Stimulated activated naive CD8-positive, alpha-beta T cell treated with anti-CD3 and anti-CD28 coated beads, Interleukin-15, Interleukin-2, amounts not matched to agents 100 ng/mL and 50 ng/mL, for 24 hours (primary cell): ENCODE results near the gene SH2D2A.
A peak's percentile ranks its signal among the peaks of the same experiment; 100 is the strongest.

Experiments used
- H3K27ac Mint-ChIP-seq: one replicate; pipeline ENCODE4 v1.8.0; 2021; ENCODE audit warnings: mild to moderate bottlenecking, mixed read lengths
- H3K27me3 Mint-ChIP-seq: one replicate; pipeline ENCODE4 v1.8.0; 2021; ENCODE audit warnings: mixed read lengths
- H3K36me3 Mint-ChIP-seq: one replicate; pipeline ENCODE4 v1.8.0; 2021; ENCODE audit warnings: low read depth, mixed read lengths
- H3K4me1 Mint-ChIP-seq: one replicate; pipeline ENCODE4 v1.8.0; 2021; ENCODE audit warnings: low read depth, mixed read lengths
- H3K4me3 Mint-ChIP-seq: one replicate; pipeline ENCODE4 v1.8.0; 2021; ENCODE audit warnings: mild to moderate bottlenecking, mixed read lengths
- H3K9me3 Mint-ChIP-seq: one replicate; pipeline ENCODE4 v1.8.0; 2021; ENCODE audit warnings: mixed read lengths

The SH2D2A gene

GRCh38 chr1:156821801-156822200 lies 5.2 kb upstream of the SH2D2A start:
- Mint-ChIP-seq H3K27me3 (no peaks in the 10 kb centered on the region), H3K4me1 (peaks cover 59% of the 10 kb centered on the region), H3K36me3 (peaks cover 13% of the 10 kb centered on the region), H3K4me3 (peak overlapping the region; percentile 30), H3K9me3 (peaks cover 12% of the 10 kb centered on the region), H3K27ac (peak overlapping the region; percentile 90)

DNA sequence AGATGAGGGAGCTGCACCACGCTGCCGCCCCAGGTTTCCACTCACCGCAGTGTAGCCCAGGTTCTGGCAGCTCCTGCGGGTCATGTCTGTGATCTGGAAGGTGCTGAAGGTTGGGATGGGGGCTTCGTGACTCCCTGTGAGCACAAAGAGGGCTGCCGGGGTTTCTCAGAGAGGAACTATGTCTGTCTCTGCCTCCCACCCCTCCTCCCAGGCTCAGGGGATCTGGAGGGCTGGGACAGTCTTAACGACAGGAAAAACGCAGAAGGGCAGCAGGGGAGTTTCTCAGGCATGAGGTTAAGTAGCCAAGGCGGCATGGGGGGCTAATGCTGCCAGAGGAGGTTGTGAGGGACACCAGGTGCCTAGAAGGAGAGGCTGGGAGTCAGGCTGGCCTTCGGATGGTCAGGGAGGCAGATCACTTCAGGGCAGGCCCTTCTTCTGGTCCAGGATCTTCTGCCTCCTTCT lies 656 bp downstream of the SH2D2A start:
- H3K4me3 Mint-ChIP-seq, result peak overlapping the region; percentile 87
- H3K36me3 Mint-ChIP-seq, result peaks cover 66% of the 10 kb centered on the region
- peaks cover 77% of the 10 kb centered on the region for H3K4me1 Mint-ChIP-seq
- H3K9me3 Mint-ChIP-seq, result peaks cover 6% of the 10 kb centered on the region
- H3K27ac Mint-ChIP-seq, result peak overlapping the region; percentile 100
- no peaks in the 10 kb centered on the region for H3K27me3 Mint-ChIP-seq

DNA sequence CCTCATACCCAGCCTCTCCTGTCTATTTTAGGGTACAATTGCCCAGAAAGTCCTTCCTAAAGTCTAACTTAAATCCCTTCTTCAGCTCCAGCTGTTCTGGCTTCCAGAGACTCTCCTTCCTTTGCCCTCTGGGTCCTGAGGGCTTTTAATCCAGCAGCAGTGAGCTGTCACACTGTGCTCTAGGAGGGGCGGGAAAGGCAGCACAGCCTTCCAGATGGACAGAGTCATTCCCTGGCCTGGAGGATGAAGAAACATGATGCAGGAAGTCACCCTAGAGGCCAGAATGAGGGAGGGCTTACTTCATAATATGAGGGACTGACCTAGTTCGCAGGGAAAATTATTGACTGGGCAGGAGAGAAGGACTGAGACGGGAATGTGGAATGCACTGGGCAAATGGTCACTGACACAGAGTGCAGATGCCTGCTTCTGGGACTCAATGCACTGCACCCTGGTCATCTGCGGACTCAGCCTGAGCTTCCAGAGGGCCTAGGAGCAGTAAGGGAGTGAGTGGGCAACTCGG lies 1.3 kb downstream of the SH2D2A start:
- H3K4me3 Mint-ChIP-seq, result peak overlapping the region; percentile 87
- H3K36me3 Mint-ChIP-seq, result peaks cover 63% of the 10 kb centered on the region
- H3K27me3 Mint-ChIP-seq, result no peaks in the 10 kb centered on the region
- no peaks in the 10 kb centered on the region for H3K9me3 Mint-ChIP-seq
- H3K4me1 Mint-ChIP-seq, result peaks cover 75% of the 10 kb centered on the region
- H3K27ac Mint-ChIP-seq, result peak overlapping the region; percentile 100

DNA sequence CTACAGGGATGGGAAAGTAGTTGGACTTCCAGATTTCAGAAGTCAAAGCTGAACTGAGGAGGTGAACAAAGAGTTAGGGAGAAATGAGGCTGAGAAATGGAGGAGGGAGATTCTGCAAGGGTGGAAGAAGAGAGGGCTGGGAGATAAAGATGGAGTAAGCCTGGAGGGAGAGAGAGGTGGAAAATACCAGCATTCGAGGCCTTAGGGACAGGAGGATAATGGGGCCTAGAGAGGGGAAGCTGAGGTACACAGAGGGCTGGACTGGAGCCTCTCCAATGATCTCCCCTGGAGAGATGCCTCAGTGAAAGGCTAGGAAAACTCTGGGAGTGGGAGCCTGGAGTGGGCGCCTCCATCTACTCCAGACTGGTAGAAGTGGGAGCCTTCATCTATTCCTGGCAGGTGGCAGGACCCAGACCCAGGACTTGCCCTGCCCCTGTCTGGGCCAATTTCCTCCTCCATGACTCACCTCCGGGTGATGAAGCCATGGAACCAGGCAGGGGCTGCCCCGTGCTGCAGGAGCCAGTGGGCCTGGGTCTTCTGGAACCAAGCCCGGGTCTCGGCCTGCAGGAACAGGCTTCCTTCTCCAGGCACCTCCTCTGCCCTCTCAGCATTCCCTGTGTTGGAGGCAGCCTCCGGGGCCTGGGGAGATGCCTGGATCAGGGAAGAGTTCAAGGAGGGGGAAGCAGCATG lies 1.9 kb downstream of the SH2D2A start:
- Mint-ChIP-seq H3K9me3 (no peaks in the 10 kb centered on the region), H3K27ac (peak overlapping the region; percentile 100), H3K4me1 (peaks cover 77% of the 10 kb centered on the region), H3K36me3 (peaks cover 70% of the 10 kb centered on the region), H3K27me3 (no peaks in the 10 kb centered on the region), H3K4me3 (peak overlapping the region; percentile 87)

- no peaks in the 10 kb centered on the region for H3K27me3 Mint-ChIP-seq
- peak overlapping the region; percentile 100 for H3K27ac Mint-ChIP-seq
- peak overlapping the region; percentile 87 for H3K4me3 Mint-ChIP-seq
- peaks cover 76% of the 10 kb centered on the region for H3K36me3 Mint-ChIP-seq
- no peaks in the 10 kb centered on the region for H3K9me3 Mint-ChIP-seq
- peaks cover 79% of the 10 kb centered on the region for H3K4me1 Mint-ChIP-seq
These were observed 2.7 kb downstream of the SH2D2A start for GRCh38 chr1:156813750-156814570.

- Mint-ChIP-seq H3K4me1 (peaks cover 81% of the 10 kb centered on the region), H3K4me3 (peak overlapping the region; percentile 87), H3K27ac (peak overlapping the region; percentile 100), H3K27me3 (no peaks in the 10 kb centered on the region), H3K9me3 (no peaks in the 10 kb centered on the region), H3K36me3 (peaks cover 80% of the 10 kb centered on the region)
These were observed 3.4 kb downstream of the SH2D2A start for GRCh38 chr1:156813298-156813697.

DNA sequence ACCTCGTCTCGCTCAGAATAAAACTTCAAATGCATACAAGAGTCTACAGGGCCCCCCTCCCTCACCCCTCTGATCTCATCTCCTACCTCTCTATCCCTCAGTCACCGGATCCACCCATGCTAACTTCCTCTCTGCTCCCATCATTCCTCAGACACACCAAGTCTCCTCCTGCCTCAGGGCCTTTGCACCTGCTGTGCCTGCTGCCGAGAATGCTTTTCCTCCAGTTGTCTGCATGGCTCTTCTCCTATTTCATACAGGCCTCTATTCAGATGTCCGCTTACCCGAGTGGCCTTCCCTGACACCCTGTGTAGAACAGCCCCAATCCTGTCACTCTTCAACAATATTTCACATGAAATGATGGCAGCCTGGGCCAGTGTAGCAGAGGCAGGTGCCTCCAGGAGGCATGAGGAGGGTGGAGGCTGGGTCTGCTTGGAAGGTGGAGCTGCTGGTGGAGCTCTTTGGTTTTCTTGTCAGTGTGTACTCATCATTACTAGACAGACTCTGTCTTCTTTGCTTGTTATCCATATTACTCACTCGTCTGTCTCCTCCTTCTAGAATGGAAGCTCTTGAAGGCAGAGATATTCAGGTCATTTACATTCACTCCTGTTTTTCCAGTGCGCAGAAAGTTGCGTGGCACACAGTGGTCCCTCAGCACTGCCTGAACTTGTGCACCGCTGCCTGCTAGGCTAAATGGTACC lies 4.2 kb downstream of the SH2D2A start:
- Mint-ChIP-seq H3K4me3 (peak overlapping the region; percentile 87), H3K9me3 (no peaks in the 10 kb centered on the region), H3K36me3 (peaks cover 87% of the 10 kb centered on the region), H3K4me1 (peaks cover 82% of the 10 kb centered on the region), H3K27ac (peak overlapping the region; percentile 100), H3K27me3 (no peaks in the 10 kb centered on the region)

DNA sequence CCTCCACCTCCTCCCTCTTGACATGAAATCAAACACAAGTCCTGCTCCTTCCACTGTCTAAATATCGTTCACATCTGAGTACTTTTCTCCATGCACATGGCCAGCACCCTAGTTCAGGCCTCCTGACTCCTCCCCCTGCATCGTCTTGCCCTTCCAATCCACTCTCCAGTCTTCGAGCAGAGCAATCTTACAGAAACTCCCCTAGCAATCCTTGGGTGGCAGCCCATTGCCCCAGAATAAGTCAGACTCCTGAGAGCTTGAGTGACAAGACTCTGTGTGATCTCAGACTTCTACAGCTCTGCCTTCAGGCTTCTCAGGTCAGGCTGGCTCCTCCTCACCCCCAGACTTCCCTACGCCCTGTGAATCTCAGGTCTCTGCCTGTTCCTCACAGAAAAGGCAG lies 5.5 kb downstream of the SH2D2A start:
- no peaks in the 10 kb centered on the region for H3K27me3 Mint-ChIP-seq
- peak overlapping the region; percentile 100 for H3K27ac Mint-ChIP-seq
- H3K4me3 Mint-ChIP-seq, result peak overlapping the region; percentile 87
- peaks cover 93% of the 10 kb centered on the region for H3K36me3 Mint-ChIP-seq
- peaks cover 81% of the 10 kb centered on the region for H3K4me1 Mint-ChIP-seq
- no peaks in the 10 kb centered on the region for H3K9me3 Mint-ChIP-seq

GRCh38 chr1:156809711-156810366 lies 6.8 kb downstream of the SH2D2A start:
- Mint-ChIP-seq H3K27me3 (no peaks in the 10 kb centered on the region), H3K4me3 (no peak overlapping the region), H3K9me3 (no peaks in the 10 kb centered on the region), H3K36me3 (peaks cover 84% of the 10 kb centered on the region), H3K4me1 (peaks cover 77% of the 10 kb centered on the region), H3K27ac (peak overlapping the region; percentile 62)

GRCh38 chr1:156809281-156809680 lies 7.4 kb downstream of the SH2D2A start:
- peaks cover 81% of the 10 kb centered on the region for H3K36me3 Mint-ChIP-seq
- peak overlapping the region; percentile 47 for H3K4me3 Mint-ChIP-seq
- peak overlapping the region; percentile 74 for H3K27ac Mint-ChIP-seq
- H3K9me3 Mint-ChIP-seq, result no peaks in the 10 kb centered on the region
- H3K27me3 Mint-ChIP-seq, result no peaks in the 10 kb centered on the region
- peaks cover 77% of the 10 kb centered on the region for H3K4me1 Mint-ChIP-seq

GRCh38 chr1:156808186-156809030 lies 8.2 kb downstream of the SH2D2A start:
- Mint-ChIP-seq H3K27me3 (no peaks in the 10 kb centered on the region), H3K27ac (peak overlapping the region; percentile 74), H3K4me3 (peak overlapping the region; percentile 47), H3K36me3 (peaks cover 76% of the 10 kb centered on the region), H3K9me3 (no peaks in the 10 kb centered on the region), H3K4me1 (peaks cover 74% of the 10 kb centered on the region)

DNA sequence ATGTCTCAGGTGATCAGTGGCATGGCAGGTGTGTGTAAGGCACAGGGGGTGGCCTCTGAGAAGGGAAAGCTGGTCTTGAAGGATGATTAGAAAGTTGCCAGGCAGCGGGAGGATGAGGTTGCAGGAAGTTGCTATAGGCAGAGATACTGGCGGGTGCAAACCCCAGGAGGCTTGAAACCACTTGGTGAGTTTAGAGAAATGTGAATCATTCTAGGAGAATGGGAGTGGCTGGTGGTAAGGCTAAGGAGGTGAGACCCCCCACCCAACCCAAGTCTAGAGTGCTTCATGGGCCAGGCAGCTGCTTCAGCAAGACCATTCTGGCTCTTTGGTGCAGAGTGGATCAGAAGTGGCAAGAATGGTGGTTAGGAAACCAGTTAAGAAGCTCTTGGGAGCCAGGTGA lies 9.0 kb downstream of the SH2D2A start:
- peaks cover 68% of the 10 kb centered on the region for H3K36me3 Mint-ChIP-seq

DNA sequence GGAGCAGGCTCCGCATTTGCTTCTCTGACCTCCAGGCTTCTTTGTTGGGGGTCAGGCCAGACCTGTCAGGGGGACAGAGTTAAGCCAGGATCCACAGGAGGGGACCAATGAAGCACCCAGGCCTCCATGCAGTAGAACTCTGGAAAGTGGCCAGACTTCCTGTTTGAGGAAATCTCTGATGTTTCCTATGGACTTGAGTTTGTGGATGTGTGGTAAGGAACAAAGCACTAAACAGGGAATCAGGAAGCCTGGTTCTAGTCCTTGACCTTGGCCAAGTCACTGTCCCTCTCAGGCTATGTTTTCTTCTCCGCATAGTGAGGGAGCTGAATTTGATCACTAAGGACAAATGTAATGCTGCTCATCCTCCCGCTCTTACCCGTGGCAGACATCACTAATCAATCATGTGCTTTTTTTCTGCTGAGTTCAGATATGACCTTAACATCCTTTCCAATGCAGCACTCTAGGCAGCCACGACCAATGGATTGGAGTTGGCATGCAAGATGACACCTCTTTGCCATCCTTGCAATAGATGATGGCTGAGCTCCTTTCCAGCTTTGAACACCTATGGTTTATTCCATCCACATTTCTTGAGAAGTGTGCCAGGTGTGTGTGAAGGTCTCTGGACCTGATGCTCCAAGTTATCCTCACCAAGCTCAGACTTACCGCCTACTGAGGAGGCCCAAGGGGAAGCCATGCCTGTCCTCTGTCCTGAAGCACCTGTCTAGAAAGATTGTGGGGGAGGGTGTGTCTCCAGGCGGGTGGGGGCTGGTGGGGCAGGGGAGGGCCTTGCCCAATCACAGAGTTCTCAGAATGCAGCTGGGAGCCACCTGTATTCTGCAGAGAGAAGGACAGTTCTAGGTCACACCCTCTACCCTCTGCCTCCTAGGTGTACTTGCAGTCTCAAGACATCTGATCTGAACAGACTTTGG lies 9.9 kb downstream of the SH2D2A start:
- Mint-ChIP-seq H3K27me3 (no peaks in the 10 kb centered on the region), H3K27ac (peak overlapping the region; percentile 81), H3K36me3 (peaks cover 59% of the 10 kb centered on the region), H3K4me1 (peaks cover 65% of the 10 kb centered on the region), H3K4me3 (peak overlapping the region; percentile 12), H3K9me3 (no peaks in the 10 kb centered on the region)

More for the DNA sequence above, 9.0 kb downstream of the SH2D2A start:
- H3K4me1 Mint-ChIP-seq, result peaks cover 66% of the 10 kb centered on the region
- H3K27ac Mint-ChIP-seq, result peak overlapping the region; percentile 81
- H3K27me3 Mint-ChIP-seq, result no peaks in the 10 kb centered on the region
- peak overlapping the region; percentile 12 for H3K4me3 Mint-ChIP-seq
- H3K9me3 Mint-ChIP-seq, result no peaks in the 10 kb centered on the region
